ENCODE data around the gene HCFC1. TPM values are rescaled to one million over a fixed set of nuclear protein-coding genes. Genes with fewer than 3 reads are reported as not detected.

HCFC1 gene
- total and polyA plus RNA-seq, 2 experiments from 2014 or later: 12.6 to 26.4 TPM

DNA sequence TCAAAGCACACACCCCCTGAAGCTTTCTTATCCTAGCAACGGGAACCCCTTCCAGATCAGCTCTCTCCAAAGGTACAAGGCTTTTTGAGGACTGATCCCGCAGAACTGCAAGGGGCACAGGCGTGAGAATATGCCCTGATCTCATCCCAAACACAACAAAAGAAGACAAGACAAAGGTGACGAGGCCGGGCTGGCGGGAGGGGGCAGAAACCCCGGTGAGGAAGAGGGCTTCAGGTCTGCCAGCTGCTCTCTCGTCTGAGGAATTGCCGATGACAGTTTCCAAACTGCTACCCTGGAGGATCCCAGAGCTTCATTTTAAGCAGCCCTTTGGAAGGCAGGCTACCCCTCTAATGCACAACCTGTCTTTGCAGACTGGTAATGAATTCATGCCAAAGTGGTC, 3.4 kb downstream of the HCFC1 start:
- whole genome bisulfite sequencing, 2 experiments (ENCODE audit: low coverage in 1 of 2, low lambda C conversion rate in 2 of 2, missing lambda C conversion rate in 2 of 2): 34 to 56% methylated on average over 6 to 7 of the region's 9 CpGs
- H3K36me3 ChIP-seq (ENCODE audit: low read depth): no peaks in the 10 kb centered on the region
- no peaks in the 10 kb centered on the region for H3K27me3 ChIP-seq (replicated peaks; ENCODE audit: insufficient read depth)
- H3K4me2 ChIP-seq (ENCODE audit: unreplicated experiment): peak overlapping the region; percentile 94
- H3K79me2 ChIP-seq (ENCODE audit: insufficient read depth): peaks cover 70% of the 10 kb centered on the region
- peaks cover 7% of the 10 kb centered on the region; the same call in 1 of the 2 replicates for H3F3A ChIP-seq (ENCODE audit: insufficient read depth)
- H3K9me2 ChIP-seq (ENCODE audit: insufficient read depth): no peaks in the 10 kb centered on the region
- H3K4me1 ChIP-seq (ENCODE audit: insufficient read depth): peaks cover 24% of the 10 kb centered on the region
- peak overlapping the region; percentile 100 for H3K27ac ChIP-seq
- TF ChIP-seq EZH2 (IDR thresholded peaks at IDR 0.05; ENCODE audit: insufficient read depth, poor library complexity, severe bottlenecking) (no peak), EZH2phosphoT487 (IDR thresholded peaks at IDR 0.05; ENCODE audit: insufficient read depth, low read depth) (no peak)
- DNase-seq: no peak
- H4K20me1 ChIP-seq (ENCODE audit: insufficient read depth): no peaks in the 10 kb centered on the region
- H3K4me3 ChIP-seq: peak overlapping the region; percentile 96
- H2AFZ ChIP-seq: no peak overlapping the region
- no peaks in the 10 kb centered on the region for H3K9me3 ChIP-seq (ENCODE audit: low read depth)
- in situ Hi-C loops (cut with MboI): no loop called here
- peak overlapping the region; percentile 100 for H3K9ac ChIP-seq

GRCh38 chrX:153967536-153968224, 3.9 kb downstream of the HCFC1 start:
- Histone ChIP-seq H3K9me3 (ENCODE audit: low read depth) (no peaks in the 10 kb centered on the region), H3K27me3 (replicated peaks; ENCODE audit: insufficient read depth) (no peaks in the 10 kb centered on the region), H3K9ac (peak overlapping the region; percentile 100; the same call in 1 of the 2 replicates), H4K20me1 (ENCODE audit: insufficient read depth) (no peaks in the 10 kb centered on the region), H3F3A (ENCODE audit: insufficient read depth) (0 out of 2 replicates have a peak, but pooled peaks cover 4% of the 10 kb centered on the region), H3K4me2 (ENCODE audit: unreplicated experiment) (peak overlapping the region; percentile 94), H3K27ac (peak overlapping the region; percentile 100; the same call in 1 of the 2 replicates), H3K36me3 (ENCODE audit: low read depth) (no peaks in the 10 kb centered on the region), H3K4me3 (no peak overlapping the region), H2AFZ (no peak overlapping the region), H3K4me1 (ENCODE audit: insufficient read depth) (peaks cover 24% of the 10 kb centered on the region), H3K9me2 (ENCODE audit: insufficient read depth) (no peaks in the 10 kb centered on the region), H3K79me2 (ENCODE audit: insufficient read depth) (peaks cover 73% of the 10 kb centered on the region)
- WGBS, 2 experiments (ENCODE audit: low coverage in 1 of 2, low lambda C conversion rate in 2 of 2, missing lambda C conversion rate in 2 of 2): 46 to 58% methylated on average over 12 to 16 of the region's 16 CpGs
- in situ Hi-C loops (cut with MboI): no loop called here
- TF ChIP-seq EZH2 (IDR thresholded peaks at IDR 0.05; ENCODE audit: insufficient read depth, poor library complexity, severe bottlenecking) (no peak), EZH2phosphoT487 (IDR thresholded peaks at IDR 0.05; ENCODE audit: insufficient read depth, low read depth) (no peak)
- no peak for DNase-seq

DNA sequence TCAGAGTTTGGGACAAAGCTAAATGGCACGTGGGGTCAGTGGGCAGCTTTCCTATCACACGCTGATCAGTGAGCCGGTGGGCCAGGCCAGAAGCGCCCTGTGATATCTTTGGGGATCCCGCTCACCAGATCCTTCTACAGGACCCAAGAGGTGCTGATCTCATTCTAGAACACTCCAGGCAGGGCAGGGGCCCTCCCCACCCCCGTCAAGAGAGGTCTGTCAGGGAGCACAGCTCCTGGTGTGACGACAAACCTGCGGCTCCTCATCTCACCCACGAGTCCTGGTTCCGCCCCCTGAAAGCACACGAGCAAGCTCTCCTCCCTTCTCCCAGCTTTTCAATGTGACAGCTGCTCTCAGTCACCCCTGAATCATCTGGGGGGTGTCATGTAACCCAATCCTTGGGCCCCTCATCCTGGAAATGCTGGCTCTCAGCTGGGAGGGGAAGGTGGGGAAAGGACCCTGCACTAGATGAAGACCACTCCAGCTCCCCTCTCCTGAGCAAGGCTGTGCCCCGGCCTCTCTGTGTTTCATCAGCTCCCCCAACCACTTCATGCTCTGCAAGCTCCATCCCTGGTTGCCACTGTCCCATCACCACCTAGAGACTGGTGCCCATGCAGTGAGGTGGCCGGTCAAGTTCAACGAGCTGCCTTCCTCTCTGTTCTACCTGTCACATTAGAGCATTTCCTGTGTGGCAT, 4.6 kb downstream of the HCFC1 start:
- H3K9me2 ChIP-seq (ENCODE audit: insufficient read depth): no peaks in the 10 kb centered on the region
- H4K20me1 ChIP-seq (ENCODE audit: insufficient read depth): no peaks in the 10 kb centered on the region
- H3K9ac ChIP-seq: 0 out of 2 replicates have a peak overlapping the region, but pooled peaks have one; percentile 5
- peak; percentile 60 for DNase-seq
- in situ Hi-C loops (cut with MboI): no loop called here
- 75 to 82% methylated on average over 2 to 8 of the region's 14 CpGs for WGBS, 2 experiments (ENCODE audit: low coverage in 1 of 2, low lambda C conversion rate in 2 of 2, missing lambda C conversion rate in 2 of 2)
- no peak overlapping the region for H2AFZ ChIP-seq
- no peaks in the 10 kb centered on the region for H3K36me3 ChIP-seq (ENCODE audit: low read depth)
- peak overlapping the region; percentile 27; the same call in 1 of the 2 replicates for H3K27ac ChIP-seq
- H3K79me2 ChIP-seq (ENCODE audit: insufficient read depth): peaks cover 80% of the 10 kb centered on the region
- H3K27me3 ChIP-seq (replicated peaks; ENCODE audit: insufficient read depth): no peaks in the 10 kb centered on the region
- no peak overlapping the region for H3K4me3 ChIP-seq
- H3F3A ChIP-seq (ENCODE audit: insufficient read depth): 0 out of 2 replicates have a peak, but pooled peaks cover 4% of the 10 kb centered on the region
- no peak overlapping the region for H3K4me2 ChIP-seq (ENCODE audit: unreplicated experiment)
- TF ChIP-seq EZH2phosphoT487 (IDR thresholded peaks at IDR 0.05; ENCODE audit: insufficient read depth, low read depth) (no peak), EZH2 (IDR thresholded peaks at IDR 0.05; ENCODE audit: insufficient read depth, poor library complexity, severe bottlenecking) (no peak)
- peaks cover 24% of the 10 kb centered on the region for H3K4me1 ChIP-seq (ENCODE audit: insufficient read depth)
- H3K9me3 ChIP-seq (ENCODE audit: low read depth): no peaks in the 10 kb centered on the region

DNA sequence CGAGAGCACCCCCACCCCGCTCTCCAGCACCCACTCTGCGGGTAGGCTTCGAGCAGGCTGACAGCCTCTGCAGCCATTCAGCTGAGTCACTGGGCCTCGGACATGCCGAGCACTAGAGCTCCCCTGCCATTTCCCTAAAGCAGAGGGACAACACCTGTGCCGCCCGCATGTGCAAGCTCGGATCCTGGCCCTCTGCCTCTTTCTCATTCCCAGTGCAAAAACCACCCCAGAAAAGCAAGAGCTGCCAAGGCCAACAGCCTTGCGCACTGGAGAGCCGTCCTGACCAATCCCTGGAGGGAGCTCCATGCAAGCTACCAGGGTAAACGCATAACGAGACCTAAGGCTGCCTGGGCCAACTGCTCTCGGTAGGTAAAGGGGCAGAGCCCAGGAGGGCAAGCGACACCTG, 5.3 kb downstream of the HCFC1 start:
- Histone ChIP-seq H3K9ac (0 out of 2 replicates have a peak overlapping the region, but pooled peaks have one; percentile 5), H3K36me3 (ENCODE audit: low read depth) (no peaks in the 10 kb centered on the region), H2AFZ (no peak overlapping the region), H3K27ac (no peak overlapping the region), H3K9me3 (ENCODE audit: low read depth) (no peaks in the 10 kb centered on the region), H3K79me2 (ENCODE audit: insufficient read depth) (peaks cover 85% of the 10 kb centered on the region), H3K4me2 (ENCODE audit: unreplicated experiment) (no peak overlapping the region), H3K4me1 (ENCODE audit: insufficient read depth) (peaks cover 24% of the 10 kb centered on the region), H3K9me2 (ENCODE audit: insufficient read depth) (no peaks in the 10 kb centered on the region), H3K4me3 (no peak overlapping the region), H3F3A (ENCODE audit: insufficient read depth) (0 out of 2 replicates have a peak, but pooled peaks cover 4% of the 10 kb centered on the region), H4K20me1 (ENCODE audit: insufficient read depth) (no peaks in the 10 kb centered on the region), H3K27me3 (replicated peaks; ENCODE audit: insufficient read depth) (no peaks in the 10 kb centered on the region)
- TF ChIP-seq EZH2phosphoT487 (IDR thresholded peaks at IDR 0.05; ENCODE audit: insufficient read depth, low read depth): no peak
- TF ChIP-seq EZH2 (IDR thresholded peaks at IDR 0.05; ENCODE audit: insufficient read depth, poor library complexity, severe bottlenecking): no peak
- WGBS, 2 experiments (ENCODE audit: low coverage in 1 of 2, low lambda C conversion rate in 2 of 2, missing lambda C conversion rate in 2 of 2): 48 to 61% methylated on average over 7 to 14 of the region's 15 CpGs
- peak; percentile 46 for DNase-seq
- in situ Hi-C loops (cut with MboI): no loop called here
